Esophagus muscularis mucosa (tissue), 4 donors: ENCODE measurements around the gene MRPS16. TPM values are rescaled to one million over a fixed set of nuclear protein-coding genes. Genes with fewer than 3 reads are reported as not detected.

ENCODE experiments used
- DNase-seq: peaks from one replicate; pipeline ENCODE4 v3.0.0-alpha.2; 2017; ENCODE audit errors: extremely low spot score
- H3K27ac ChIP-seq, 4 donors: fragments of 200-600 bp; sonication (generic); replicated peaks in 1 of 4; 1 replicate in 3 of 4; 2 replicates in 1 of 4; pipeline ENCODE4 v1.5.1; 2016 to 2019; ENCODE audit warnings: mild to moderate bottlenecking in 1 of 4
- H3K27me3 ChIP-seq, 4 donors: fragments of 200-600 bp; sonication (generic); one replicate each; pipeline versions ENCODE4 v1.5.1 to v1.6.0; 2016 to 2019
- H3K36me3 ChIP-seq, 4 donors: fragments of 200-600 bp; sonication (generic); one replicate each; pipeline ENCODE4 v1.5.1; 2016 to 2019
- H3K4me1 ChIP-seq, 4 donors: fragments of 200-600 bp; sonication (generic); one replicate each; pipeline ENCODE4 v1.5.1; 2016 to 2019
- H3K4me3 ChIP-seq, 4 donors: fragments of 200-600 bp; sonication (generic); 1 replicate in 2 of 4; 2 replicates in 2 of 4; pipeline ENCODE4 v1.5.1; 2016 to 2019; ENCODE audit warnings: mild to moderate bottlenecking in 4 of 4, moderate library complexity in 1 of 4
- H3K9me3 ChIP-seq, 4 donors: fragments of 200-600 bp; sonication (generic); 1 replicate in 3 of 4; 2 replicates in 1 of 4; pipeline ENCODE4 v1.5.1; 2016 to 2019
- CTCF ChIP-seq, 3 experiments: fragments of 200-600 bp in 2 of 3; fragments of 450-650 bp in 1 of 3; sonication (generic) in 2 of 3; IDR thresholded peaks; one replicate each; pipeline ENCODE4 v1.5.1; 2017 to 2019; ENCODE audit warnings: antibody characterized with exemption in 3 of 3, mild to moderate bottlenecking in 2 of 3, moderate library complexity in 1 of 3
- EP300 ChIP-seq: sonication (generic); formaldehyde crosslinking; IDR thresholded peaks from one replicate; pipeline ENCODE4 v1.6.1; 2017; ENCODE audit warnings: antibody characterized with exemption
- POLR2A ChIP-seq: fragments of 450-650 bp; IDR thresholded peaks from one replicate; pipeline ENCODE4 v1.6.1; 2017; ENCODE audit warnings: antibody characterized with exemption, moderate library complexity, mild to moderate bottlenecking, low read depth
- POLR2AphosphoS5 ChIP-seq, 2 donors: sonication (generic); formaldehyde crosslinking; IDR thresholded peaks; one replicate each; pipeline ENCODE4 v1.6.1; 2017; ENCODE audit warnings: antibody characterized with exemption in 2 of 2
- WGBS: methylation state at CpG from one replicate; pipeline ENCODE4 v1.1.5; 2018; 5-methylcytosine and 5-hydroxymethylcytosine counted together
- intact Hi-C: fragments of 100-400 bp; cut with DNase I; formaldehyde crosslinking; loops from one replicate; pipeline ENCODE4 v1.15.1; 2023
- total RNA-seq, 4 donors: library from RNA; depleted of rRNA; stranded (reverse); fragments of >200 nt; gene quantifications; one replicate each; pipeline versions ENCODE4 v1.1.0 to v1.2.1, GENCODE V29; 2016

Gene MRPS16
- total RNA-seq, 4 donors from 2014 or later: 34.5 to 46.1 (median 38.0) TPM

- TF ChIP-seq POLR2A (no peak), EP300 (no peak), POLR2AphosphoS5 (IDR thresholded peaks at IDR 0.05) (no peak), CTCF (IDR thresholded peaks at IDR 0.05) (no peak)
- 88% methylated on average over 1 of the region's 1 CpG for WGBS
- Histone ChIP-seq H3K4me3 (no peak overlapping the region), H3K36me3 (peaks cover 0 to 3% (median 0%) of the 10 kb centered on the region in 4 donors), H3K4me1 (no peaks in the 10 kb centered on the region), H3K27me3 (no peaks in the 10 kb centered on the region), H3K9me3 (no peaks in the 10 kb centered on the region), H3K27ac (no peak overlapping the region)
- DNase-seq: no peak
- intact Hi-C loops: no loop called here
Observed at GRCh38 chr10:73287441-73287840, 35.0 kb upstream of the MRPS16 start.

- H3K36me3 ChIP-seq: no peaks in the 10 kb centered on the region
- H3K4me1 ChIP-seq: no peaks in the 10 kb centered on the region
- intact Hi-C loops: no loop called here
- TF ChIP-seq POLR2A (no peak), CTCF (IDR thresholded peaks at IDR 0.05) (no peak), POLR2AphosphoS5 (IDR thresholded peaks at IDR 0.05) (no peak), EP300 (no peak)
- H3K27ac ChIP-seq: no peak overlapping the region
- no peaks in the 10 kb centered on the region for H3K27me3 ChIP-seq
- 89% methylated on average over 3 of the region's 3 CpGs for WGBS
- no peak for DNase-seq
- no peaks in the 10 kb centered on the region for H3K9me3 ChIP-seq
- H3K4me3 ChIP-seq: no peak overlapping the region
Observed at GRCh38 chr10:73281097-73281496, 28.7 kb upstream of the MRPS16 start.

GRCh38 chr10:73264423-73264822 lies 12.0 kb upstream of the MRPS16 start:
- H3K4me1 ChIP-seq: no peaks in the 10 kb centered on the region
- no peaks in the 10 kb centered on the region for H3K36me3 ChIP-seq
- no peaks in the 10 kb centered on the region for H3K9me3 ChIP-seq
- H3K27me3 ChIP-seq: no peaks in the 10 kb centered on the region
- no peak overlapping the region for H3K27ac ChIP-seq
- TF ChIP-seq CTCF (IDR thresholded peaks at IDR 0.05) (no peak), EP300 (no peak)
- WGBS: 93% methylated on average over 2 of the region's 2 CpGs
- no peak overlapping the region for H3K4me3 ChIP-seq
- DNase-seq: no peak
- intact Hi-C loops: loop anchor here (5.0 kb wide), 1 partner anchor 93 kb away; the partner anchor contains the start of gene CFAP70

- H3K36me3 ChIP-seq: no peaks in the 10 kb centered on the region
- TF ChIP-seq POLR2AphosphoS5 (IDR thresholded peaks at IDR 0.05) (no peak), EP300 (no peak), CTCF (IDR thresholded peaks at IDR 0.05) (peak; percentile 28 to 38 (median 36)), POLR2A (no peak)
- WGBS: 42% methylated on average over 1 of the region's 1 CpG
- no peak overlapping the region for H3K27ac ChIP-seq
- no peaks in the 10 kb centered on the region for H3K27me3 ChIP-seq
- H3K4me3 ChIP-seq: no peak overlapping the region
- intact Hi-C loops: loop anchor here (5.0 kb wide), 1 partner anchor 93 kb away; the partner anchor contains the start of gene CFAP70
- no peaks in the 10 kb centered on the region for H3K4me1 ChIP-seq
- no peak for DNase-seq
- no peaks in the 10 kb centered on the region for H3K9me3 ChIP-seq
Observed at GRCh38 chr10:73263693-73264347, 11.4 kb upstream of the MRPS16 start.
